Ovary (tissue), 3 donors: ENCODE results near the gene NLGN1.

Source experiments
- POLR2A ChIP-seq: fragments of 450-650 bp; IDR thresholded peaks from one replicate; pipeline ENCODE4 v1.6.1; 2017; ENCODE audit warnings: antibody characterized with exemption, mild to moderate bottlenecking, moderate library complexity
- TF ChIP-seq, protein P1 (sequence below), 3 donors: fragments of 450-650 bp in 2 of 3; fragments of 200-600 bp in 1 of 3; IDR thresholded peaks; one replicate each; pipeline versions ENCODE4 v1.5.1 to v1.8.0; 2016 to 2022; ENCODE audit warnings: antibody characterized with exemption in 3 of 3, mild to moderate bottlenecking in 1 of 3
- donor health status: DM: no; HTN: no; CAD: no.

DNA sequence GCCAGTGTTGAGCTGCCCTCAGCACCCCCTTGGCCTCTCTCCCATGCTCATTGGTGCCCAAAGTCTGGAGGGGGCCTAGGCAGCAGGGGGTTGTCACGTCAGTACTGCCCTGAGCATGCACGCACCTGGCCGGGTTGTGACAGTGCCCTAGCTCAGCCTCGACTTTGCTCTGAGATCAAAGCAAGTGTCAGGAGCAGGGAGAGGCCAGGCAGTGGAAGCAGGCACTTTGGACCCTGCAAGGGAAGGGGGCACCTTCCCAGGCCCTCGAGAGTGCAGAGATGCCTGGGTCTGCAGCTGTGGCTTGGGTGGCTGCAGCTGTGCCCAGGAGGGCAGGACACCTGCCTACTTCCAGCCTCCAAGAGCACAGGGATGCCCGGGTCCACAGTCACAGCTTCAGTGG, 561.3 kb downstream of the NLGN1 start:
- TF ChIP-seq POLR2A, result no peak
- TF ChIP-seq, protein P1, sequence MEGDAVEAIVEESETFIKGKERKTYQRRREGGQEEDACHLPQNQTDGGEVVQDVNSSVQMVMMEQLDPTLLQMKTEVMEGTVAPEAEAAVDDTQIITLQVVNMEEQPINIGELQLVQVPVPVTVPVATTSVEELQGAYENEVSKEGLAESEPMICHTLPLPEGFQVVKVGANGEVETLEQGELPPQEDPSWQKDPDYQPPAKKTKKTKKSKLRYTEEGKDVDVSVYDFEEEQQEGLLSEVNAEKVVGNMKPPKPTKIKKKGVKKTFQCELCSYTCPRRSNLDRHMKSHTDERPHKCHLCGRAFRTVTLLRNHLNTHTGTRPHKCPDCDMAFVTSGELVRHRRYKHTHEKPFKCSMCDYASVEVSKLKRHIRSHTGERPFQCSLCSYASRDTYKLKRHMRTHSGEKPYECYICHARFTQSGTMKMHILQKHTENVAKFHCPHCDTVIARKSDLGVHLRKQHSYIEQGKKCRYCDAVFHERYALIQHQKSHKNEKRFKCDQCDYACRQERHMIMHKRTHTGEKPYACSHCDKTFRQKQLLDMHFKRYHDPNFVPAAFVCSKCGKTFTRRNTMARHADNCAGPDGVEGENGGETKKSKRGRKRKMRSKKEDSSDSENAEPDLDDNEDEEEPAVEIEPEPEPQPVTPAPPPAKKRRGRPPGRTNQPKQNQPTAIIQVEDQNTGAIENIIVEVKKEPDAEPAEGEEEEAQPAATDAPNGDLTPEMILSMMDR (IDR thresholded peaks at IDR 0.05), result no peak
